ENCODE results near the gene B4GALNT3.

The B4GALNT3 gene

DNA sequence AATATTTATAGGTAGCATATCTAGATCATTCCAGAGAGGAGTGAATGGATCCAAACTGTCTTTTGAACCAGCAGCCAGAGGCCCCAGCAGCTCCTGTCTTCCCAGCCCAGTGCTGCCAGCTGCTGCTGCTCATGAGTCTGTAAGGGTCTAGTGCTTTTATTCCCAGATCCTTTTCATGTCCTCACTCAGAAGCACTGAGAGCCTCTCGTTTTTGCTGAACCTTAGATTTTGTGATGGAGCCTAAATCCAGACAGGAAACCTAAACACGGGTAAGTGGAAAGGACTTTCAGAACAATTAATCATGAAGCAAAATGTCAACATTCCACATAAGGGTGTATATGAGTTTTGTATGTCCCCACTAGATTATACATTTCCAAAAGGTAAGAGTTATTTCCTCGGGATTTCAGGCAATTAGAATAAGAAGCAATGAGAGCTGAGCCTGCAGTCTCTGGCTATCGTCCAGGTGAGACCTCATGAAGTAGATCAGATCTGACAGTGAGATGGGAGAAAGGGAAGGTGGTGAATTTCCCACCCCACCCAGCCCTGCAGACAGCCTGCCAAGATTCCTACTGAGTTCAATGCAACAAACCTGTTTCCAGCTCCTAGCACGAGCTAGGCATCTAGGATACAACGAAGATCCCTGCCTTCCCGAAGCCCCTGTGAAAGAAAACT is 119.1 kb downstream of the B4GALNT3 start:
- DNase-seq: no peak

DNA sequence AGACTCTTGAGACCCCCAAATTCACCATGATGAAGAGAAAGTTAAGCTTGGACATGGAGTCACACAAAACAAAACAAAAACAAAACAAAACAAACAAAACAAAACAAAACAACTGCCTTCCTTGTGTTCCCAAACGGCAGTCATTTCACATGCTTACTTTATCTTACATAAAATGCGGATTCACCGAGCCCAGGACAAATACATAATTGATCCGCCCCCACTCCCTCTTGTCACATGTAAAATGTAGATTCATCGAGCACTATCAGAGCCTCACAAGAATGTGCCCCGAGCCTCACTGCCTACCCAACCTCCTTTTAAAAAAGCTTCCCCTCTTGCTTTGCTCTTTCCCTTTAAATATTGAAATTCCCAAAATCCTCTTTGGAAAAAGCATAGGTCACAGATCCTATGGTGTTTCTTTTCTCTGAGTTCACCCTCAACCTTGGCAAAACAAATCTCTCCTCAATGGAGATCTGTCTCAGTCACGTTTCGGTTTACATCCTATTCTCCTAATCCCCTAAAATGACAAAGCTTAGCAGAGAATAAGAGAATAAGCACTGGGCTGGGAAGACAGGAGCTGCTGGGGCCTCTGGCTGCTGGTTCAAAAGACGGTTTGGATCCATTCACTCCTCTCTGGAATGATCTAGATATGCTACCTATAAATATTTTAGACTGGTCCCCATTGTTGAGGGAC is 119.8 kb downstream of the B4GALNT3 start:
- DNase-seq: no peak

DNA sequence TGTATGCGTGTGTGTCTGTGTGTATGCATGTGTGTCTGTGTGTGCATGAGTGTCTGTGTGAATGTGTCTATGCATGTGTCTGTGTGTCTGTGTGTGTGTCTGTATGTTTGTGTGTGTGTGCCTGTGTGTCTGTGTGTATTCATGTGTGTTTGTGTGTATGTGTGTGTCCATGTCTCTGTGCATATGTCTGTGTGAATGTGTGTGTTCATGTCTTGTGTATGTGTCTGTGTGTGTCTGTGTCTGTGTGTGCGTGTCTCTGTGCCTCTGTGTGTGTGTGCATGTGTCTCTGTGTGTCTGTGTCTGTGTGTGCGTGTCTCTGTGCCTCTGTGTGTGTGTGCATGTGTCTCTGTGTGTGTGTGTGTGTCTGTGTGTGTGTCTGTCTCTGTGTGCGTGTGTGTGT is 121.1 kb downstream of the B4GALNT3 start:
- no peak for DNase-seq

DNA sequence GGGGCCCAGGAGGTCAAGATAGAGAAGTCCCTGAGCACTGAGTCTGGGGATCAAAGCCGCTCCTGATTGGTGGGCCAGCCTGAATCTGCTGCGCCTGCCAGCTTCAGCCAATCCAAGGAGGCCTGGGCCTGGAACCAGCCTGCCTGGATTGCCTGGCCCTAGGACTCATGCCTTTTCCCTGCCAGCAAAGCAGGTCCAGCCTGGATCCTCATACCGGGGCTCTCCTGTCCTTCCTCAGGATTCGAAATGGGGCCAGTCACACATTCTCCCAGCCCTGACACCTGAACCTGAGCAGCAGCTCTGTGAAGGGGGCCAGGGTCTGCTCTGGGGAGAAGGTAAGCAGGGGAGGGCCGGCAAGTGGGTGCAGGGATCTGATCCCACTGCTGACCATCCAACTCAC is 121.6 kb downstream of the B4GALNT3 start:
- no peak for DNase-seq

DNA sequence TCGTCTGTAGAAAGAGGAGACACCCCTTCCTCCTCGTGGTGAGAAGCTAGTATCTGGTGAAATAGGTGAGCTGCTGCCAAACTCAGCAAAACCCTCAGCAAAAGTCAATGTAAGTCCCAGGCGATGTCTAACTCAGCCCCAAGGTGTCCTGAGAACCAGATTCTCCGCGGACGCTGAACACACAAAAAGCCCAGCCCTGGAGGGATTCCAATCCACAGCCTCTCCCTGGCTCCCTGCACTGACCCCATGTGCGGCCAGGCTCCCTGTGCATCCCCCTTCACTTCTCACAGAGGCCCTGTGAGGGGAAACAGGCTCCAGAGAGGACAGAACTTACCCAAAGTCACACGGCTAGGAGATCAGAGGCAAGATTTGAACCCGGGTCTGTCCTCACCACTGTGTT is 122.0 kb downstream of the B4GALNT3 start:
- DNase-seq: no peak

DNA sequence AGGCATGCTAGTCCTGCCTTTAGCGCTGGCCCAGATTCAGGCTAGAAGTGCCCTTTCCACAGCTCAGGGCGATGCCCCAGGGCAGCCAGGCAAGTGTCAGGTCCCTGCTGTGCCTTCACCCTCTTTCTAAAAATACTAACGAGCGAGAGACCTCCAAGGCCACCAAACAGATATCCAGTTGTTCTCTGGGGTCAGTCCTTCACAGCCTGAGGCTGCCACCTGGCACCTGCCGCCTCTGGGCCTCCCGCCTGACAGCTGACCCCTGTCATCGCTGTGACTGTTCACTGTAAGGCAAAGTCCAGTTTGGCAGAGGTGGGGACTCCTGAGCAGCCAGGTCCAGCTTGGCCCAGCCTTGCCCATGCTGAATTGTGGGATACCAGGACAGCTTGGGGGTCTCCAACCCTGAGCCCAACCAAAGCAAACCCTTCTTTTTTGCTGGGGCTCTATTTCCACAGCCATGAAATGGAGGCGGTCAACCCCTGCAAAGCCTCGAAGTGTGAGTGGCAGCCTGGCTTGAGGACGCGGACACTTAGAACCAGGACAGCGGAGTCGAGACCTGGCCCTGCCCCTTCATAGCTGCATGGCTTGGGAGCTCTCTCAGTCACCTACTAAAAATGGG is 123.6 kb downstream of the B4GALNT3 start:
- DNase-seq: no peak

DNA sequence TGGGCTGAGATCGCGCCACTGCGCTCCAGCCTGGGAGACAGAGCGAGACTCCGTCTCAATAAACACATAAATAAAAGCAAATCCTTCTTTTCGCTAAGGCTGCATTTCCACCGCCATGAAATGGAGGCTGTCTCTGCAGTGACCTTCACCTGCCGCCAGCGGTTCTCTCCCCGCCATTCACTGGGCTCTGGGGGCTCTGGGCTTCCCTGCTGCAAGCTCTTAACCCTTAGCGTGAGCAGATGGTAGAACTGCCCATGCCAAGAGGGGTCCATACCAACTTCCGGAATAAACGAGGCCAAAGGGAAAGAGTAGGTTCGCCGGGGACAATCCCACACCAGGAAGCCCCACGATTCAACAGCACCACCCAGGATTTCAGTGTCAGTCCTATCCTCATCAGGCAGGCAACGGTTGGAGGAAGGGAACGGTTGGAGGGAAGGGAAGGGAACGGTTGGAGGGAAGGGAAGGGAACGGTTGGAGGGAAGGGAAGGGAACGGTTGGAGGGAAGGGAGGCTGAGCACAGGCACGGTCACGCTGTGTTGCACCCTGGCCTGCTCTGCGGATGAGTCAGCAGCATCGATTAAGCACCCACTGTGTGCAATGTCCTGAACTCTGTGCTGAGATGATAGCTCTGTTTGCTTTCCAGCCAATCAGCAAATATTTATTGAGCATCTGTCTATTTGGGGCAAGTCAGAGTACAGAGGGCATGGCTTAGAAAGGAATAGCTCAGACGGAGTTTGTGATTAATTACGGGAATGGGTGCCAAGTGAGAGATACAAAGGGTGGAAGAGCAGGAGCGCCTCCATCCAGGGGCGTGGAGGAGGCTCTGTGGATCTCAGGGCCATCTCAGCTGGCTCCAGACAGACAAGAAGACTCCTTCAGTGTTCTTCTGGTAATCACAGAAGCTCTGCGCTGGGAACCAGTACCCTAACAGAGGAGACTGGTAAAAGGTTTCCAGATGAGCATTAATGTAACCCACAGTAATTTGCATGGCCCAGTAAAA is 125.6 kb downstream of the B4GALNT3 start:
- DNase-seq: no peak

DNA sequence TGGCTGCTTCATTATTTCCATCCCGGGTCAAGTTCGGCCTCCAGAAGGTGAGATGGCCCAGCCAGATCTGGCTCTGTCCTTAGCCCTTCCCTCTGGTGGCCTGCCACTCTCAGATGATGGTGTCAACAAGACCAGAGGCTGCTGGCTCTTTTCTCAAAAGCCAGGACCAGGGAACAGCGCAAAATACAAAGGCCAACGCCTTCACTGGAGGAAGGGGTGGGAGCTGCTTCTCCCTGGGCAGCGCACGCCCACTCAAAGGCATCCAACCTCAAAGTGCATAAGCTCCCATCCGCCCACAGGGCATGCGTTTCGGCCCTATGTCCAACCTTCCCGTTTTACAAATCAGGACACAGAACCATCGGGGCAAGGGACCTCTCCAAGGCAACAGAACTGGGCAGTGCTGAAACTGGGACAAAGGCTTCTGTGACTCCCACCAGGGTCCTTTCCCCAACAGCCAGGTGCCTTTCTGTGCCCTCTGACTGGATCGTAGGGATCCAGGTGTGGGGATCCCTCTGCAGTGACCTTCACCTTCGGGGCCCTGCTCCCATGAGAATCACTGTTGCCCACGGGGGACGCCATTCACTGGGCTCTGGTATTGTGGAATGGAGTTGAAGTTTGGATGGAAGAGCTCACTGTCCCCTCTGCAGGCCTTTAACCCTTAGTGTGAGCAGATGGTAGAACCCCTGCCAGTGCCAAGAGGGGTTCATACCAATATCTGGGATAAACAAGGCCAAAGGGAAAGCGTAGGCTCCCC is 126.8 kb downstream of the B4GALNT3 start:
- no peak for DNase-seq

DNA sequence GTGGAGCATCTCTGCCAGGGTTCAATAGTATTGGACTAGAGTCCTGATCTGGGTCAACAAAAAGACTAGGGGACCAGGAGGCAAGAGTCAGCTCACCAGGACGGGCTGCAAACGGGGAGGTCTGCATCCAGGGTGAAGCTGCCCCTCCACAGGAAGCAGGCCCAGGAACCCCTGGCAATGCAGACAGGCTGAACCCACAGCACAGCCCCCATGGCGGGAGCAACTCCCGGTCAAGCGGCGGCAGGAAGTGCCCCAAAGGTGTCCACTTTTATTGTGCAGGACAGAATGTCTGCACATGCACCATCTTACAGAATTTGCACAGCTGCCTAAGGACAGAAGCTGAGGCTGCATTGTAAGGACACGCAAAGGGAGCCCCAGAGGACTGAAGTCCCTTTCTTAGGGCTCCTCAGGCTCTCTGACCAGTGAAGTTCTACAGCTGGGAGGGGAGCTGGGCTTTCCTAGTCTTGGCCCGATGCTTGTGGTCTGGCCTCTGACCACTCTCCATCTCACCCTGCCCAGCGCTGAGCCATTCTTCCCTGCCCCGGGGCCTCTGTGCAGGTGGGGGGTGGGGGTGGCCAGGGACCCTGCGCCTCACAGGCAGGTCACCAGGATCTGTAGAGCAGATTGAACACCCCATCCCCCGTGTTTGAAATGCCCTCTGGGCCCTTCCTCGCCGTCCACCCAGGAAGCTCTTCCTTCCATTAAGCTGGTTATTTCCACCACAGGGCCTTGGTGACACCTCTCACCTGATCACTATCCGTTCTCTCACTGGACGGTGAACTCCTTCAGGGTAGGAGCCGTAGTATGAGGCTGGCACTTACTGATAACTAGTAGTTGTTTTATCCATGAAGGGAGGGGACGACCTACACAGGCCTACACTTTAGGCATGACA is 127.6 kb downstream of the B4GALNT3 start:
- no peak for DNase-seq

DNA sequence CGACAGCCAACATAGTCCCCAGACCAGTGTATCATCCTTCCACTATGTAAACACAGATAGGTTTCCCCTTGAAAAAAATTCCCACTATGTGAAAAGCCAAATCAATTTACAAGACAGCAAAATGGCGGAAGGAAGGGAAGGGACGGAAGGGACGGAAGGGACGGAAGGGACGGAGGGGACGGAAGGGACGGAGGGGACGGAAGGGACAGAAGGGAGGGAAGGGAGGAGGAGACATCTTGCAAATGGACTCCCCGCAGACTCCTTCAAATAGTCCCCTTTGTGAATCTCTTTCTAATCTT is 128.2 kb downstream of the B4GALNT3 start:
- no peak for DNase-seq

DNA sequence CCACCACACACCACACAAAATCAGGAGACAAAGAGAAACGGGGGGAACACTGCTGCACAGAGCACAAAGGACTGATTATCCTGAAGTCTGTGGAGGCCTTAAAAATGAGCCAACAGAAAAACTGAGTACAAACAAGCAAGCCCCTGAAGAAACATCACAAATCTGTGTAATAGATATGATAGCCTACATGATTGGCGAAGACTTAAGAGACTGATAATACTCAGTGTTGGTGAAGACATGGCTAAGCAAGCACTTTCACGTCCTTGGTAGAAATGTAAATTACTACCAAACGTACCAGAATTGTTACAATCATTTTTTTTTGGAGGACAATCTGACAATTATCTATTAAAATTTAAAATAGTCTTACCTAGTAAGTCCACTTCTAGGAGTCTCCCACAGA is 128.9 kb downstream of the B4GALNT3 start:
- no peak for DNase-seq

DNA sequence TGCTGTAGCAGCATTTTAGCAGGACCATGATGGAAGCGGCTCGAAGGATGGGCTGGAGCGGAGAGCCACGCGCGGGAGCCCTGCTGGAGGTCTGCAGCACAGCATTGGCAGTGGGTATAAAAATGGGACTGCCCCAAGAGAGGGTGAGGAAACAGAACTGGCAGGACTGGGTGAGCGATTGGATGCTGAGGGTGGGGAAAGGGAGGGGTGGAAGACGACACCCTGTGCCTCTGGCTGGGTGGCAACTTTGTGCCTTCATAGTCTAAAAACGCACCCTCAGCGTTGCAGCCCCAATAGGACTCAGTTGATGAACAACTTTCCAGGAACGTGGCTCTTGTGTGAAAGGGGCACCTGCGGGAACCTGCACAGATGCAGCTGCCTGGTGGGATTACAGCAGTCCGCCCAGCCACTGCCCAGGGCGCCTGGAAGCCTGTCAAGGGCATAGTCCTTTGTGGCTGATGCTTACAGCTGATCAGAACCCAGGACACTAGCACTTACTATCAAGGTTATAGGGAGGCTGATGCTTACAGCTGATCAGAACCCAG is 130.5 kb downstream of the B4GALNT3 start:
- no peak for DNase-seq

DNA sequence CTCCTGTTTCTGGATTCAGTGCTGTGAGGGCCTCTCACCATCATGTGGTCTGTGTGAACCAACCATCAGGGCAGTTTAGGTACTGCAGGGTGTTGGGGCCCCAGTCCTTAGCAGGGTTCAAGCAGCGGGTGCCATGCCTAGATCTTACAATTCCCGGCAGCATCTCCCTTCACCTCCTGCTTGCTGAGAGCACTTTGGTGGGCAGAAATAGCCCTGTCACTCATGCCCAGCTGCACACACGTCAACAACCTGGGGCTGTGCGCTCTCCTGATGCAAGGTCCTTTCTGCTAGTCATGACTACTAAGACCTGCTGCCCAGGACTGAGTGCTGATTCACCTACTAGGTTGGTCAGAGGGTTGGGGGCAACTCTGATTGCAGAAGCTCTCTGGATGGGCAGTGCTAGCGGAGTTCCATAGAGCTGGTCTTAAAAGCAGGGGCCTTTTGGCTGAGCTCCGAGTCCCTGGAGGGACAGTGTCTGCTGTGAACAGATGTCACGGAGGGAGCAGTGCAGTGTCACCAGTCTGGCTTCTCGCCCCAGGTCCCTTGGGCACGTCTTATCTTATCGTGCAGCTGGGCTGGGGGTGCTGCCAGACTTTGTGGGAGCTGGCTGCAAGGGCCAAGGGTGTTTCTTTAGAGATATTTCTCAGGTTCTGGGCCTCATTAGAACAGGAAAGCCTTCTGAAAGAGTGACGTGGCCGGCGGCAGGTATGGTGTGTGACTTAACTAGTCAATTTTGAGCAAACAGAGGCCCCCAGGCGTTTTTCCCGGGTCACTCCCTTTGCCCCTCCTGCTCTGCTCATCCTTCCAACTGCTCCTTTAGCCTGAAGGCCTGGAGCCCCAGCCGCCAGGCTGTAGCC is 131.7 kb downstream of the B4GALNT3 start:
- no peak for DNase-seq

DNA sequence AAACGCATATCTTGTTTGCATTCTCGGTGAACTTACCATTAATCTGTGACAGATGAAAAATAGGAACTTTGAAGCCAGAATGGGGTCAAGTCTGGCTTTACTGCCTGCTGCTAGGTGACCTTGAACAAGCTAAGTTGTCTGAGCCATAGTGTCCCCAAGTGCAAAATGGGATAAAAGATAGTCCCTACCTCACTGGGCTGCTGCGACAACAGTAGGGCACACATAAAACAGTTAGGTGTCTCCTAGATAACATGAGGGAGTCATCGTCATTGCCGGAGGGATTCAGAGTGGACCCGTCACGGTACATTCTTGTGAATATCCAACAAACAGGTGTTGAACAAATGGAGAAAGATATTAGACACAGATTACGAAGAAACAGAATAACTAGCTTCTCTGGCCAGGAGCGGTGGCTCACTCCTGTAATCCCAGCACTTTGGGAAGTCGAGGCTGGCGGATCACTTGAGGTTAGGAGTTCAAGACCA is 132.3 kb downstream of the B4GALNT3 start:
- no peak for DNase-seq

DNA sequence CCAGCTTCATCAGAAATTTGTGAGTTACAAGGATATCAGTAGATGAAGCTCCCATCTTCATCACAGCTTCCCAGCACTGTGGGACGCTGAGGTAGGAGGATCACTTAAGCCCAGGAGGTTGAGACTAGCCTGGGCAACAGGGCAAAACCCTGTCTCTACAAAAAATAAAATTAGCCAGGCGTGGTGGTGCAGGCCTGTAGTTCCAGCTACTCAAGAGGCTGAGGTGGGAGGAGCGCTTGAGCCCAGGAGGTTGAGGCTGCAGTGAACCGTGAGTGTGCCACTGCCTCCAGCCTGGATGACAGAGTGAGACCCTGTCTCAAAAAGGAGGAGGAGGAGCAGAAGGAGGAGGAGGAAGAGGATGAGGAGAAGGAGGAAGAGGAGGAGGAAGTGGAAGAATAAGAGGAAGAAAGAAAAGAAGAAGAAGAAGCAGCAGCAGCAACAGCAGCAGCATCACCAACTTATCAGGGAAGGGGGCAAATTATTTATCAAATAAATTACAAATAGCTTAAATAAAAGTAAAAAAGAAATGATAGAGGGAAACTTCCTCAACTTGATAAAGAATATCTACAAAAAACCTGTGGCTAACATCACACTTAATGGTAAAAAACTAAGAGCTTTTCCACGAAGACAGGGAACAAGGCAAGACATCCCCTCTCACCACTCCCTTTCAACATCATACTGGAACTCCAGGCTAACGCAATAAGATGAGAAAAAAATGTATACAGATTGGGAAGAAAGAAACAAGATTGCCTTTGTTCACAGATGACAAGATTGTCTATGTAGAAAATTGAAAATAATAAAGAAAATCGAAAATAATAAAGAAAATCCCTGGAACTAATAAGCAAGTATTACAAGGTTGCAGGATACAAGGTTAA is 133.9 kb downstream of the B4GALNT3 start:
- no peak for DNase-seq

DNA sequence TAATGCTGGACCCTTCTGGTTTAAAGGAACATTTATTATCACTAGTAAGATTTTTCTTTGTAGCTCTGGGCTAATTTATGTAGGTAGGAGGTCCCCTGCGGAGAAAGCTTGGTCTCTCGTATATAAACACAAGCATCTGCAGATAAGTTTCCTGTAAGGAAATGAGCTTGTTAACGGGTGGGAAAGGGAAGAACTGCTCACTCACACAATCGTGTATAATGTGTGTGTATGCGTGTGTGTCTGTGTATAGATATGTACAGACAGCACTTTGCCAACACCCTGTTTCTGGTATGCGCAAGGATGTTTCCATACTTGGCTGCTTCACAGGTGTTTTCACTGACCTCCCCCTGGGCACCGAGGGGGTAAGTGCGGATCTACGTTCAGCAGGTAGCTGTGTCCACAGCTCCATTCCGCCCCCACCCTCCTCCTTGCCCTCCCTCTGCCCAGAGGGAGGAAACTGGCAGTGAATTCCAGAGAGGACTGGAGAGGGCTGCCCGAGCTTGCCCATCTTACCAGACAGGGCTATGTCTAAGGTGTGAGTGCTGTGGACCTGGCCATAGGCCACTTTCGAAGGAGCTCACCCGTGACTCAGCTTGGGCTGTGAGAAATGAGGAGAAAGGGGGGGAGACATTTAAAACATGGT is 138.3 kb downstream of the B4GALNT3 start:
- DNase-seq: no peak

DNA sequence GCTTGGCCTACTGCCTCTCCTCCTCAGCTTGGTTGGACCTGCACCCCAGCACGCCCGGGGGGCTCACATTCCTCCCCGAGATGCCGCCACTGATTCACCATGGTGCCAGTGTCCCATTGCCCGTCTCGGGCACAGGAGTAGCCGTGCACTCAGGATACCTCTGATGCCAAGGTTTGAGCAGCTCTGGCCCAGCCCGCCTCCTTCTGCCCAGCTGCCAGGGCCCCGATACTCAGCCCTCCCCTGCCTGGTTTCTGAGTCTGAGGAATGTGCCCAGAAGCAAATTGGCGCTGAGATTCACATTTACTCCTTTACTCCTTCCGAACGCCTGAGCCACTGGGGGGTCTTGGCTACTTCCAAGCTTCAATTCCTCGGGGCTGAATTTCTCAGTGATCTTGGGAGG is 140.0 kb downstream of the B4GALNT3 start:
- DNase-seq: no peak

DNA sequence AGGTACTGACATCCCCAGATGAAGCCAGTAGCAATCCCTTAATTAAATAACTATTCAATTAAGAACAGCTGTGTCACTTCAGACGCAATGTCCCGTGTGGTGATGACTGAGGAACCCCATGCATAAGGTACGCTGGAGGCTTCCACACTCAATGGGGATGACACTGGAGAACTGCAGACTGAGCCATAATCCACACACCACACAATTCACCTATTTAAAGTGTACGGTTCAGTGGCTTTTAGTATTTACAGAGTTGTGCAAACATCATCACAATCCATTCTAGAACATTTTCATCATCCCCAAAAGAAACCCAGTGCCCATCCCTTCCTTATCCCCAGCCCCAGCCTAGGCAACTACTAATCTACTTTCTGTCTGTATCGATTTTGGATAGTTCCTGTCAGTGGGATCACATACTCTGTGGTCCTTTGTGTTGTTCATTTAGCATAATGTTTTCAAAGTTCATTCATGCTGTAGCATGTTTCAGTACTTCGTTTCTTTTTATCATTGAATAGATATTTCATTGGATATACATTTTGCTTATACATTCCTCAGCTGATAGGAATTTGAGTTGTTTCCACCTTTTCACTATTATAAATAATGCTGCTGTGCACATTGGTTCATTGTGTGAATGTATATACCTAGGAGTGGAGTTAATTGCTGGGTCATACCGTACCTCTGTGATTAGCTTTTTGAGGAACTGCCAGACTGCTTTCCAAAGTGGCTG is 142.4 kb downstream of the B4GALNT3 start:
- DNase-seq: no peak

Data from activated gamma-delta T cell treated with Interleukin-2 at 50 U/mL for 16 hours (primary cell).